ENCODE data around the gene TLE3.

Gene TLE3

GRCh38 chr15:70133781-70134421, 36.2 kb upstream of the TLE3 start:
- CTCF ChIA-PET, result no interaction called here
- DNase-seq (ENCODE audit: low read depth, low spot score), result no peak
- no peak for TF ChIP-seq CTCF (IDR thresholded peaks at IDR 0.05; ENCODE audit: insufficient read depth, low read length, missing control alignments)
- H3K4me3 ChIP-seq (ENCODE audit: low read depth, low read length), result no peak overlapping the region
- POLR2A ChIA-PET, result interaction anchor here (0.6 kb wide), 1 partner anchor 464 kb away, joined by 4 read pairs; no protein-coding TSS in a partner anchor

- no peak for TF ChIP-seq CTCF (IDR thresholded peaks at IDR 0.05; ENCODE audit: insufficient read depth, low read length, missing control alignments)
- H3K4me3 ChIP-seq (ENCODE audit: low read depth, low read length), result no peak overlapping the region
- DNase-seq (ENCODE audit: low read depth, low spot score), result no peak
- ChIA-PET POLR2A (interaction anchor here (0.6 kb wide), 1 partner anchor 464 kb away, joined by 4 read pairs; no protein-coding TSS in a partner anchor), CTCF (no interaction called here)
These were observed 35.6 kb upstream of the TLE3 start for GRCh38 chr15:70133296-70133695.

GRCh38 chr15:70132571-70132970, 34.9 kb upstream of the TLE3 start:
- CTCF ChIA-PET, result interaction anchor here (0.9 to 2.0 kb wide), 2 partner anchors 15 to 356 kb away, joined by 3 to 4 read pairs; no protein-coding TSS in a partner anchor
- H3K4me3 ChIP-seq (ENCODE audit: low read depth, low read length), result no peak overlapping the region
- no peak for DNase-seq (ENCODE audit: low read depth, low spot score)
- POLR2A ChIA-PET, result no interaction called here
- TF ChIP-seq CTCF (IDR thresholded peaks at IDR 0.05; ENCODE audit: insufficient read depth, low read length, missing control alignments), result no peak

- H3K4me3 ChIP-seq (ENCODE audit: low read depth, low read length), result no peak overlapping the region
- no peak for DNase-seq (ENCODE audit: low read depth, low spot score)
- ChIA-PET CTCF (interaction anchor here (0.8 to 2.0 kb wide), 3 partner anchors 15 to 356 kb away, joined by 3 to 4 read pairs (median 3); no protein-coding TSS in a partner anchor), POLR2A (no interaction called here)
- no peak for TF ChIP-seq CTCF (IDR thresholded peaks at IDR 0.05; ENCODE audit: insufficient read depth, low read length, missing control alignments)
These were observed 34.4 kb upstream of the TLE3 start for GRCh38 chr15:70132139-70132538.

- POLR2A ChIA-PET, result no interaction called here
- no peak for TF ChIP-seq CTCF (IDR thresholded peaks at IDR 0.05; ENCODE audit: insufficient read depth, low read length, missing control alignments)
- no peak for DNase-seq (ENCODE audit: low read depth, low spot score)
- CTCF ChIA-PET, result no interaction called here
- H3K4me3 ChIP-seq (ENCODE audit: low read depth, low read length), result no peak overlapping the region
These were observed 30.9 kb upstream of the TLE3 start for GRCh38 chr15:70128414-70129140.

- ChIA-PET CTCF (no interaction called here), POLR2A (no interaction called here)
- no peak for DNase-seq (ENCODE audit: low read depth, low spot score)
- TF ChIP-seq CTCF (IDR thresholded peaks at IDR 0.05; ENCODE audit: insufficient read depth, low read length, missing control alignments), result no peak
- no peak overlapping the region for H3K4me3 ChIP-seq (ENCODE audit: low read depth, low read length)
These were observed 30.2 kb upstream of the TLE3 start for GRCh38 chr15:70127770-70128413.
